DMS114 treated with DMSO at 0.1 percent for 48 hours (cell line): Measurements from ENCODE around the gene HES2.
A peak's percentile ranks its signal among the peaks of the same experiment; 100 is the strongest.
"Not testable (repeated sequence)": the region's sequence is repeated elsewhere in the genome, so short reads cannot be mapped to it uniquely, and the experiment has no call there.

Source experiments
- DNase-seq: peaks from one replicate; lab custom pipeline; 2025; ENCODE audit not compliant: unreplicated experiment; lab: John Stamatoyannopoulos, UW

Gene HES2

GRCh38 chr1:6454856-6455751, 35.4 kb upstream of the HES2 start:
- no peak for DNase-seq

GRCh38 chr1:6453895-6454855, 34.5 kb upstream of the HES2 start:
- DNase-seq: not testable (repeated sequence)

- no peak for DNase-seq
Observed at GRCh38 chr1:6450943-6451373, 31.2 kb upstream of the HES2 start.

DNA sequence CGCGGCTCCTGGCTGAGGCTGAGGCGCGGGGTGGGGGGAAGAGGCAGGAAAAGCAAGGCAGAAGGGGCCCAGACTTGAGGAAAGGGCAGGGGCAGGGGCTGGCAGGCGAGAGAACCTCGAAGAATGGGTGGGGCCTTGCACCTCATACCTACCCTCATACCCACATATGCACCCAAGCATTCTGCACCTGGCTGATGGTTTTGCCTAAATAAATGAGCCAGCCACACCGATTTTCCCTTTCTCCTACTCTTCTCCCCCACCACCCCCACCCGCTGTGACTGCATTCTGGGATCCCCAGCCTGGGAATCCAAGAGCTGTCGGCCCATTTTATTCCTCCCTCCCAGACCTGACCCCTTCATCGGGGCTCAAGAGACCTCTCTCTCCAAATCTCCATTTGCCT, 30.8 kb upstream of the HES2 start:
- not testable (repeated sequence) for DNase-seq

DNA sequence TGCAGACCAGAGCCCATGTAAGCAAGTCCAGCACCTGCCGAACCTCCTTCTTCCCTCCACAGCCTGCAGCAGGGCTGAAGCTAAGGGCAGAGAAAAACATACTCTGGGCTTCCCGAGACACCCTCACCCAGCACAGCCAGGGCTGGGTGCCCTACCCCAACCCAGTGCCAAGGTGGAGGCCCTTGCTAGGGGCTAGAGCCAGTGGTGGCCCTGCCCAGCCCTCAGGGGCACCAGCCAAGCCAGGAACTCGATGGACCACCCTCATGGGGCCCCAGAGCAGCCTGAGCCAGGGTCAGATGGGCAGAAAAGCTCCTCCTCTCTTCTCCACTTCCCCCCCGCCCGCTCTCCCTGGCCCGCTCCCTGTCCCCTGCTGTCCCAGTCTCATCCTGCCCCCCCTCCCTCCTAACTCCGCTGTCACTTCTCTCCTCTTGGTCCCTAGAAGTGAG, 30.3 kb upstream of the HES2 start:
- DNase-seq: no peak

- no peak for DNase-seq
Observed at GRCh38 chr1:6448749-6449631, 29.3 kb upstream of the HES2 start.

- no peak for DNase-seq
Observed at GRCh38 chr1:6447818-6448748, 28.4 kb upstream of the HES2 start.

GRCh38 chr1:6447016-6447817, 27.5 kb upstream of the HES2 start:
- DNase-seq: no peak

- DNase-seq: no peak
Observed at GRCh38 chr1:6446665-6447015, 26.9 kb upstream of the HES2 start.

DNA sequence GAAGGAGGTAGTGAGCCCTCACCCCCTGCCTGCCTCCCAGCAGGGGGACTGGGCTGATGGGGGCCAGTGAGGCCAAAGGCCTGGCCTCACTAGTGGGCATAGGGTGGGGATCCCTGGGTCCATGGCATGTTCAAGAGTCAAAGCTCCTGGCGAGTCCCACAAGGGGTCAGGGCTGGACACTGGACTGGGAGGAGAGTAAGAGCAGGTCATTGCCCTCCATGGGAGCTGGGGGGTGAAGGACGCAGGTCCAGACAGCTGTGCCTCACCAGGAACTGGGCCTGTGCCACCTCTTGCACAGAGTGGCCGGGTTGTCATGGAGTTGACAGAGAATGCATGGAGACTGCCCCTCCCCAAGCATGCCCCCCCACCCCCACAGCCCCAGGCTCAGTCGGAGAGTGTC, 26.2 kb upstream of the HES2 start:
- not testable (repeated sequence) for DNase-seq

- DNase-seq: no peak
Observed at GRCh38 chr1:6445062-6445763, 25.5 kb upstream of the HES2 start.

DNA sequence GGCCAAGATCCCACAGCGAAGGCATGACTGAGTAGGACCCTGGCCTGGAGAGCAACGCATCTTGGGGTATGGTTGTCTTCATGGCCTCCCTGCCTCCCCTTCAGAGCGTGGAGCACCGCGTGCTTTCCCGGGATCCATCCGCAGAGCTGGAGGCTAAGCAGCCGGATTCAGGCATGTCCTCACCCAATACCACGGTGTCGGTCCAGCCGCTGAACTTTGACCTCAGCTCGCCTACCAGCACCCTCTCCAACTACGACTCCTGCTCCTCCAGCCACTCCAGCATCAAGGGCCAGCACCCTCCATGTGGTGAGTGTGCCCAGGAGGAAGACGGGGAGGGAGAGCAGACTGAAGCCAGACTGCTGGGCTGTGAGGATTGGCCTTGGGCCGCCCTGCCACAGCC, 24.7 kb upstream of the HES2 start:
- DNase-seq: no peak

GRCh38 chr1:6443339-6444115, 23.8 kb upstream of the HES2 start:
- DNase-seq: no peak

- DNase-seq: no peak
Observed at GRCh38 chr1:6441586-6441985, 21.9 kb upstream of the HES2 start.

DNA sequence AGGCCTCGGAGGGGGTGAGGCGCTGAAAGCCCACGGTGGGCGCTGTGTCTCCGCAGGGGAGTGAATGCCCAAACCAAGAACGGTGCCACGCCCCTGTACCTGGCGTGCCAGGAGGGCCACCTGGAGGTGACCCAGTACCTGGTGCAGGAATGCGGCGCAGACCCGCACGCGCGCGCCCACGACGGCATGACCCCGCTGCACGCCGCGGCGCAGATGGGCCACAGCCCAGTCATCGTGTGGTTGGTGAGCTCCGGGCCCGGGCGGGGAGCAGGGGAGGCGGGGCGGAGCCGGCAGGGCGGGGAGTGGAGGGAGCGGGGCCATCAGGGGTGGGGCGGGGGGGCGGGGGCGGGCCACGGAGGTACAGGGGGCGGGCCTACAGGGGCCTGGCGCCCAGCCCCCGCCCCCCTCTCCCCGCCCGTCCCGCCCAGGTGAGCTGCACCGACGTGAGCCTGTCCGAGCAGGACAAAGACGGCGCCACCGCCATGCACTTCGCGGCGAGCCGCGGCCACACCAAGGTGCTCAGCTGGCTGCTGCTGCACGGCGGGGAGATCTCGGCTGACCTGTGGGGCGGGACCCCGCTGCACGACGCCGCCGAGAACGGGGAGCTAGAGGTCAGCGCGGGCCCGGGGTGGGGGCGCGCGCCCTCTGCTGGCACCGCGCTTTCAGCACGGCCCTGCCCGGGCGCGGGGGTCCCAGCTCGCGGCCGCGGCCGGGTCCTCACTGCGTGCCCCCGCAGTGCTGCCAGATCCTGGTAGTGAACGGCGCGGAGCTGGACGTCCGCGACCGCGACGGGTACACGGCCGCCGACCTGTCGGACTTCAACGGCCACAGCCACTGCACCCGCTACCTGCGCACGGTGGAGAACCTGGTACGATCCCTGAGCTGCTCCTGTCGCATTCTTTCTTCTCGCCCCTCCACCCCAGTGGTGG, 20.7 kb upstream of the HES2 start:
- peak; percentile 28 for DNase-seq

GRCh38 chr1:6438047-6438525, 18.4 kb upstream of the HES2 start:
- DNase-seq: no peak
